Endothelial cell of umbilical vein (primary cell): ENCODE results near the gene MAK.

ENCODE experiments used
- TF ChIP-seq, protein P1 (sequence below), 2 donors: IDR thresholded peaks; 1 replicate in 1 of 2; 2 replicates in 1 of 2; pipeline ENCODE4 v1.5.1; 2011; ENCODE audit warnings: low read length in 2 of 2, mild to moderate bottlenecking in 2 of 2, moderate library complexity in 2 of 2, control low read depth in 1 of 2, inconsistent platforms in 1 of 2, low read depth in 1 of 2; ENCODE audit not compliant: insufficient read depth in 1 of 2; ENCODE audit errors: extremely low read depth in 1 of 2
- TF ChIP-seq, protein P2 (sequence below): IDR thresholded peaks from 2 replicates; pipeline ENCODE4 v1.6.1; 2011; ENCODE audit not compliant: insufficient read depth, insufficient read length

DNA sequence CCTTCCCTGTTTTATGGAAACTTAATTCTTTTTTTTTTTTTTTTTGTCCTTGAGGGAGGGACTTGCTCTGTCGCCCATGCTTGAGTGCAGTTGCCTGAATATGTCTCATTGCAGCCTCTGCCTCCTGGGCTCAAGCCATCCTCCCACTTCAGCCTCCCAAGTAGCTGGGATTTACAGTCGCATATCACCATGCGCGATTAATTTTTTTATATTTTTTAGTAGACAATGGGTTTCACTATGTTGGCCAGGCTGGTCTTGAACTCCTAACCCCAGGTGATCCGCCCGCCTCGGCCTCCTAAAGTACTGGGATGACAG lies 114.8 kb downstream of the MAK start:
- TF ChIP-seq, protein P1, sequence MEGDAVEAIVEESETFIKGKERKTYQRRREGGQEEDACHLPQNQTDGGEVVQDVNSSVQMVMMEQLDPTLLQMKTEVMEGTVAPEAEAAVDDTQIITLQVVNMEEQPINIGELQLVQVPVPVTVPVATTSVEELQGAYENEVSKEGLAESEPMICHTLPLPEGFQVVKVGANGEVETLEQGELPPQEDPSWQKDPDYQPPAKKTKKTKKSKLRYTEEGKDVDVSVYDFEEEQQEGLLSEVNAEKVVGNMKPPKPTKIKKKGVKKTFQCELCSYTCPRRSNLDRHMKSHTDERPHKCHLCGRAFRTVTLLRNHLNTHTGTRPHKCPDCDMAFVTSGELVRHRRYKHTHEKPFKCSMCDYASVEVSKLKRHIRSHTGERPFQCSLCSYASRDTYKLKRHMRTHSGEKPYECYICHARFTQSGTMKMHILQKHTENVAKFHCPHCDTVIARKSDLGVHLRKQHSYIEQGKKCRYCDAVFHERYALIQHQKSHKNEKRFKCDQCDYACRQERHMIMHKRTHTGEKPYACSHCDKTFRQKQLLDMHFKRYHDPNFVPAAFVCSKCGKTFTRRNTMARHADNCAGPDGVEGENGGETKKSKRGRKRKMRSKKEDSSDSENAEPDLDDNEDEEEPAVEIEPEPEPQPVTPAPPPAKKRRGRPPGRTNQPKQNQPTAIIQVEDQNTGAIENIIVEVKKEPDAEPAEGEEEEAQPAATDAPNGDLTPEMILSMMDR (IDR thresholded peaks at IDR 0.05; ENCODE audit: extremely low read depth in 1 of 2, insufficient read depth in 1 of 2, low read depth in 1 of 2, low read length in 2 of 2), result no peak
- TF ChIP-seq, protein P2, sequence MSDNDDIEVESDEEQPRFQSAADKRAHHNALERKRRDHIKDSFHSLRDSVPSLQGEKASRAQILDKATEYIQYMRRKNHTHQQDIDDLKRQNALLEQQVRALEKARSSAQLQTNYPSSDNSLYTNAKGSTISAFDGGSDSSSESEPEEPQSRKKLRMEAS, result no peak
